CD14-positive monocyte (primary cell): Measurements from ENCODE around the gene SRGAP1. TPM values are rescaled to one million over a fixed set of nuclear protein-coding genes. Genes with fewer than 3 reads are reported as not detected.

Experiments used
- DNase-seq, 3 donors: peaks; one replicate each; pipeline ENCODE4 v3.0.0-alpha.2; 2011 to 2022
- H2AFZ ChIP-seq: 2 replicates; pipeline ENCODE4 v1.6.0; 2012; ENCODE audit warnings: mild to moderate bottlenecking, low read depth, low read length, inconsistent platforms; ENCODE audit not compliant: insufficient read depth, poor library complexity, severe bottlenecking
- H3K27ac ChIP-seq, 2 donors: 1 replicate in 1 of 2; 2 replicates in 1 of 2; pipeline ENCODE4 v1.5.1; 2012 to 2013; ENCODE audit warnings: low read length in 2 of 2, control low read depth in 1 of 2, inconsistent platforms in 1 of 2, low read depth in 1 of 2, mild to moderate bottlenecking in 1 of 2
- H3K27me3 ChIP-seq, 2 donors: one replicate each; pipeline versions ENCODE4 v1.6.0 to v1.6.1; 2011 to 2013; ENCODE audit warnings: low read length in 2 of 2; ENCODE audit not compliant: control insufficient read depth in 2 of 2, insufficient read depth in 2 of 2
- H3K36me3 ChIP-seq, 2 donors: replicated peaks in 1 of 2; 1 replicate in 1 of 2; 2 replicates in 1 of 2; pipeline versions ENCODE4 v1.5.1 to v1.6.1; 2012 to 2013; ENCODE audit warnings: low read length in 2 of 2, control low read depth in 1 of 2, inconsistent platforms in 1 of 2, mild to moderate bottlenecking in 1 of 2; ENCODE audit not compliant: insufficient read depth in 2 of 2, control insufficient read depth in 1 of 2
- H3K4me1 ChIP-seq, 2 donors: 1 replicate in 1 of 2; 2 replicates in 1 of 2; pipeline versions ENCODE4 v1.5.1 to v1.6.1; 2012 to 2013; ENCODE audit warnings: low read length in 2 of 2, control low read depth in 1 of 2, inconsistent platforms in 1 of 2, mild to moderate bottlenecking in 1 of 2, moderate library complexity in 1 of 2; ENCODE audit not compliant: insufficient read depth in 2 of 2, control insufficient read depth in 1 of 2
- H3K4me2 ChIP-seq: replicated peaks from 2 replicates; pipeline ENCODE3; 2012; ENCODE audit warnings: low read length, moderate library complexity, mild to moderate bottlenecking; ENCODE audit not compliant: poor library complexity, severe bottlenecking; ENCODE audit errors: extremely low read depth
- H3K4me3 ChIP-seq, 3 experiments: fragments of 200-600 bp in 1 of 3; sonication (generic) in 1 of 3; replicated peaks in 1 of 3; 1 replicate in 2 of 3; 2 replicates in 1 of 3; pipeline ENCODE4 v1.5.1; 2011 to 2013; ENCODE audit warnings: low read length in 3 of 3, mild to moderate bottlenecking in 3 of 3, control low read depth in 2 of 3, low read depth in 2 of 3, inconsistent platforms in 1 of 3, moderate library complexity in 1 of 3
- H3K79me2 ChIP-seq: 2 replicates; pipeline ENCODE4 v1.6.0; 2012; ENCODE audit warnings: mild to moderate bottlenecking, control low read depth, inconsistent platforms, low read length, moderate library complexity; ENCODE audit not compliant: insufficient read depth
- H3K9ac ChIP-seq: 2 replicates; pipeline ENCODE4 v1.6.0; 2017; ENCODE audit warnings: low read length, mild to moderate bottlenecking; ENCODE audit not compliant: insufficient read depth, poor library complexity, severe bottlenecking
- H3K9me3 ChIP-seq, 2 donors: replicated peaks in 1 of 2; 1 replicate in 1 of 2; 2 replicates in 1 of 2; pipeline versions ENCODE4 v1.5.1 to v1.6.1; 2012 to 2013; ENCODE audit warnings: low read length in 2 of 2, control low read depth in 1 of 2; ENCODE audit not compliant: control insufficient read depth in 1 of 2, insufficient read depth in 1 of 2
- H4K20me1 ChIP-seq: 2 replicates; pipeline ENCODE4 v1.6.0; 2012; ENCODE audit warnings: mild to moderate bottlenecking, low read length, control low read depth, moderate library complexity; ENCODE audit not compliant: insufficient read depth
- H3K27ac Mint-ChIP-seq, 7 donors: one replicate each; pipeline ENCODE4 v1.8.0; 2020; ENCODE audit warnings: mild to moderate bottlenecking in 7 of 7, mixed read lengths in 7 of 7, moderate library complexity in 6 of 7, inconsistent platforms in 2 of 7
- H3K27me3 Mint-ChIP-seq, 3 donors: one replicate each; pipeline ENCODE4 v1.8.0; 2021 to 2022; ENCODE audit warnings: low read depth in 3 of 3, mild to moderate bottlenecking in 3 of 3, mixed read lengths in 3 of 3, moderate library complexity in 3 of 3, inconsistent platforms in 1 of 3
- H3K36me3 Mint-ChIP-seq, 2 donors: one replicate each; pipeline ENCODE4 v1.8.0; 2020; ENCODE audit warnings: mixed read lengths in 2 of 2, inconsistent platforms in 1 of 2, mild to moderate bottlenecking in 1 of 2
- H3K4me1 Mint-ChIP-seq: one replicate; pipeline ENCODE4 v1.8.0; 2020; ENCODE audit warnings: mild to moderate bottlenecking, mixed read lengths
- H3K4me3 Mint-ChIP-seq, 2 donors: one replicate each; pipeline ENCODE4 v1.8.0; 2020; ENCODE audit warnings: mild to moderate bottlenecking in 2 of 2, mixed read lengths in 2 of 2, moderate library complexity in 1 of 2
- H3K9me3 Mint-ChIP-seq, 7 donors: one replicate each; pipeline ENCODE4 v1.8.0; 2020 to 2022; ENCODE audit warnings: mixed read lengths in 7 of 7, mild to moderate bottlenecking in 6 of 7, moderate library complexity in 6 of 7, inconsistent platforms in 2 of 7
- WGBS: methylation state at CpG from one replicate; pipeline ENCODE4 v1.1.5; 2013; ENCODE audit warnings: missing lambda C conversion rate; ENCODE audit not compliant: insufficient coverage; 5-methylcytosine and 5-hydroxymethylcytosine counted together
- intact Hi-C, 2 donors: fragments of 100-400 bp; cut with micrococcal nuclease; formaldehyde crosslinking; loops; one replicate each; pipeline versions ENCODE4 v1.15.0 to v1.15.1; 2023
- polyA plus RNA-seq, 3 donors: library from polyadenylated mRNA; depleted of rRNA in 1 of 3; unstranded in 2 of 3; stranded (reverse) in 1 of 3; fragments of 300-500 nt in 2 of 3; fragments of >200 nt in 1 of 3; fragmentation: Illumina TruSeq in 2 of 3; gene quantifications; 1 replicate in 2 of 3; 2 replicates in 1 of 3; pipeline ENCODE4 v1.2.3, GENCODE V29; 2012 to 2021
- TF ChIP-seq, protein P1 (sequence below): fragments of 200-600 bp; IDR thresholded peaks from one replicate; pipeline ENCODE4 v1.8.0; 2022; ENCODE audit warnings: antibody characterized with exemption, mild to moderate bottlenecking

SRGAP1 gene
- polyA plus RNA-seq, 3 donors = 0.05 to 0.52 (median 0.07) TPM

DNA sequence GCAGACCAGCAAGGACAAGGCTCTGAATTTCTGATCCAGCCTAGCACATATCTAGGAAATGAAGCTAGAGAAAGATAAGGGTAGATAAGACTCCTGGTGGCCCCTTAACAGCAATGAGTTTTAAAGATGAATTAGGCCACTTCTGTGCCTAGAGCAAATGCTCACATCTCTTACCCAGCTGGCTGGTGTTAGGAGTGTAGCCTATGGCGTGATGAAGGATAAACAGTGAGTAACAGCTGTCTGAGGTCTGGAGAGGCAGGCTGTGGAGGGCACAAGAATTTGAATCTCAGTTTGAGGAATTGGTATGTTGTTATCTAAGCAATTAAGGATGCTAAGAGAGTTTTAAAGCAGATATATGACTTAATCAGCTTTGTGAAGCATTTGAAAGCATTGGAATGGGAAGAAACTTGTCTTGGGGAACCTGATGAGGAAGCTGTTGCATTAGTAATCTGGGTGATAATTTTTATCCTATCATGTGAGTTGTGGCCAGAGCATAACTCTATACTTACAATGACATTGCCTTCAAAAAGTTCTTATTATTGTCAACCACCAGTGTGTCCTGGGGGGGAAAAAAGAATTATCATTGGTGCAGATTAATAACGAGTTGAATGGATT, 161.8 kb downstream of the SRGAP1 start:
- Histone ChIP-seq H3K9me3 (no peaks in the 10 kb centered on the region), H3K4me3 (no peak overlapping the region), H3K9ac (no peak overlapping the region), H2AFZ (no peak overlapping the region), H3K4me2 (no peak overlapping the region), H3K79me2 (no peaks in the 10 kb centered on the region), H3K4me1 (no peaks in the 10 kb centered on the region), H4K20me1 (no peaks in the 10 kb centered on the region), H3K36me3 (no peaks in the 10 kb centered on the region), H3K27me3 (no peaks in the 10 kb centered on the region), H3K27ac (no peak overlapping the region)
- no peak for DNase-seq
- WGBS = no CpG with 5 or more reads among the region's 2 CpGs
- no peak overlapping the region for H3K27ac Mint-ChIP-seq
- no peaks in the 10 kb centered on the region for H3K27me3 Mint-ChIP-seq
- H3K4me1 Mint-ChIP-seq = no peaks in the 10 kb centered on the region
- intact Hi-C loops = no loop called here
- TF ChIP-seq, protein P1, sequence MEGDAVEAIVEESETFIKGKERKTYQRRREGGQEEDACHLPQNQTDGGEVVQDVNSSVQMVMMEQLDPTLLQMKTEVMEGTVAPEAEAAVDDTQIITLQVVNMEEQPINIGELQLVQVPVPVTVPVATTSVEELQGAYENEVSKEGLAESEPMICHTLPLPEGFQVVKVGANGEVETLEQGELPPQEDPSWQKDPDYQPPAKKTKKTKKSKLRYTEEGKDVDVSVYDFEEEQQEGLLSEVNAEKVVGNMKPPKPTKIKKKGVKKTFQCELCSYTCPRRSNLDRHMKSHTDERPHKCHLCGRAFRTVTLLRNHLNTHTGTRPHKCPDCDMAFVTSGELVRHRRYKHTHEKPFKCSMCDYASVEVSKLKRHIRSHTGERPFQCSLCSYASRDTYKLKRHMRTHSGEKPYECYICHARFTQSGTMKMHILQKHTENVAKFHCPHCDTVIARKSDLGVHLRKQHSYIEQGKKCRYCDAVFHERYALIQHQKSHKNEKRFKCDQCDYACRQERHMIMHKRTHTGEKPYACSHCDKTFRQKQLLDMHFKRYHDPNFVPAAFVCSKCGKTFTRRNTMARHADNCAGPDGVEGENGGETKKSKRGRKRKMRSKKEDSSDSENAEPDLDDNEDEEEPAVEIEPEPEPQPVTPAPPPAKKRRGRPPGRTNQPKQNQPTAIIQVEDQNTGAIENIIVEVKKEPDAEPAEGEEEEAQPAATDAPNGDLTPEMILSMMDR = no peak
- no peak overlapping the region for H3K4me3 Mint-ChIP-seq
- peaks cover 0 to 6% (median 2%) of the 10 kb centered on the region in 7 donors for H3K9me3 Mint-ChIP-seq
- no peaks in the 10 kb centered on the region for H3K36me3 Mint-ChIP-seq

DNA sequence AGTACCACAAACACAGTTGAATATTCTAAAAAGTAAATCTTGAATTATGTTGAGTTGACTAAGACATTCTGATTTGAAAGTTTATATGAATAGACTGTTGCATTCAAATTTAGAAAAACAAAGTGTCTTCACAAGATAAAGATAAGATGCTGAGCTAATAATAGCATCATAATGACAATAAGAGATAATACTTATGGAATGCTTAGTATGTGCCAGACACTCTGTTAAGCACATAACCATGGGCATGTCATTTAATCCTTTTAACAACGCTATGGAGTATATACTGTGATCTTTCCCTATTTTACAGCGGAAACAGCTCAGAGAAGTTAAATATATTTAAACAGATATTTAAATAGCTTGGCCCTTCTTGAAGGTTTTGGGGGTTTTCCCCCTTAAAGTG, 163.4 kb downstream of the SRGAP1 start:
- Mint-ChIP-seq H3K27ac (no peak overlapping the region), H3K9me3 (peaks cover 0 to 7% (median under 1%) of the 10 kb centered on the region in 7 donors), H3K36me3 (no peaks in the 10 kb centered on the region), H3K27me3 (no peaks in the 10 kb centered on the region), H3K4me3 (no peak overlapping the region), H3K4me1 (no peaks in the 10 kb centered on the region)
- H3K9ac ChIP-seq = no peak overlapping the region
- DNase-seq = no peak
- intact Hi-C loops = no loop called here
- H3K9me3 ChIP-seq = no peaks in the 10 kb centered on the region
- no peak overlapping the region for H3K4me3 ChIP-seq
- H3K27ac ChIP-seq = no peak overlapping the region
- no peak overlapping the region for H2AFZ ChIP-seq
- no CpG with 5 or more reads among the region's 2 CpGs for WGBS
- TF ChIP-seq, protein P1 = no peak
- H4K20me1 ChIP-seq = no peaks in the 10 kb centered on the region
- H3K4me2 ChIP-seq = no peak overlapping the region
- H3K79me2 ChIP-seq = no peaks in the 10 kb centered on the region
- no peaks in the 10 kb centered on the region for H3K36me3 ChIP-seq
- no peaks in the 10 kb centered on the region for H3K27me3 ChIP-seq
- H3K4me1 ChIP-seq = no peaks in the 10 kb centered on the region
